GM18517 (cell line): ENCODE data around the gene C1orf216.
"Not testable (repeated sequence)": the region's sequence is repeated elsewhere in the genome, so short reads cannot be mapped to it uniquely, and the experiment has no call there.

Experiments used
- ATAC-seq: cut with Tn5 transposase; IDR thresholded peaks from one replicate; pipeline ENCODE4 v1.9.1; 2021; ENCODE audit warnings: mild to moderate bottlenecking, moderate library complexity; ENCODE audit not compliant: unreplicated experiment

The C1orf216 gene, protein sequence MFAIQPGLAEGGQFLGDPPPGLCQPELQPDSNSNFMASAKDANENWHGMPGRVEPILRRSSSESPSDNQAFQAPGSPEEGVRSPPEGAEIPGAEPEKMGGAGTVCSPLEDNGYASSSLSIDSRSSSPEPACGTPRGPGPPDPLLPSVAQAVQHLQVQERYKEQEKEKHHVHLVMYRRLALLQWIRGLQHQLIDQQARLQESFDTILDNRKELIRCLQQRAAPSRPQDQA

GRCh38 chr1:35718492-35719336 is at the start of gene C1orf216:
C1orf216 (minus strand) TSS chr1:35718884; CDS start chr1:35716321, 2,563 bp downstream.
- peak; percentile 65 for ATAC-seq

DNA sequence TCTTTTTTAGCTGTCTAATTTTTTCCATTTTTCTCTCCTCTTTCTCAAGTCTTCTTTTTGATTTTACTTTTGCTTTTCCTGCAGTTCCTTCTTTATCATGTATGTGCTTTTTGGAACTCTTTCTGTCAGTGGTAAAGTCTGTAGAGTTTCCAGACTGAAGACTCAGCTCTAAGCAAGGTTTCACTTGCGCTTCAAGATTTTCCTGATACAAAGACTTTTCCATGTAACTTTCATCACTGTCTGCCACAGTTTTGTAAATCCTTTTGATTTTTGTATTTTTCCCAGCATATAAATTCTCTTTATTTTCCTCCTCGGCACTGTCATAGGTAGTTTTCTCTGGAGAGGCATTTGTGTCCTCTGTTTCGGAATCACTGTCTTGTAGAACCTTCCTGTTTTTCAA is 45.6 kb upstream of the C1orf216 start:
- ATAC-seq = no peak

DNA sequence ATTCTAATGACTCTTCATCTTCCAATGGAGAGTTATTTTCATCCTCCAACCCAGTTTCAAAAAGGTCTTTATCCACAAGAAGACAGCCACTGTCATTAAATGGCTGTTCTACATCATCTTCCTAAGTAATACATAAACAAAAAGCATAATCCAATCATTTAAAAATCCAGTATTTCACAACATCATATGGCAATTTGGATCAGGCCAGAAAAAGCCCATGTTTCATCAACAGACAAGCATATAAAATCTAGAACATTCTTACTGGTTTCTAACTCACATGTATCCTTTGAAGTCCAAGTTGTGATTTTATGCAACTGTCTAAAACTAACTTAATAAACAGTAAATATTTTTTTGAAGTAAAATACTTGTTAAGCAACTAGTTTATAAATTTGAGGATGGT is 44.5 kb upstream of the C1orf216 start:
- no peak for ATAC-seq

DNA sequence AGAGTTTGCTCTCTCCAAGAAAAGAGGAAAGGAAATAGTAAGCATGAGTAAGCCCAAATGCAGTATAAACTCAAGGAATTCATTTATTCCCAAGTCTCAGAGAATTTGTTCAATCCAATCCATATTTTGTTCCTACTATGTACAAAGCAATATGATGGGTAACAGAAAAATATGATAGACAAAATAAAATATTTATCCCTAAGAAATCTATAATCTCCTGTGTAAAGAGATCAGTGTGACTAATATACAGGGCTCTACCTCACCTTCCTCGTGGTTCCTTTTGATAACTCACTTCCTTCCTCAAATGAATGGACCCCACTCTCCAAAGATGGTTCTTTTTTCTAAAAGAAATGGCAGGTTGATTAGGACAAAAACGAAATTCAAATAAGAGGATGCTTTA is 43.5 kb upstream of the C1orf216 start:
- ATAC-seq = no peak

DNA sequence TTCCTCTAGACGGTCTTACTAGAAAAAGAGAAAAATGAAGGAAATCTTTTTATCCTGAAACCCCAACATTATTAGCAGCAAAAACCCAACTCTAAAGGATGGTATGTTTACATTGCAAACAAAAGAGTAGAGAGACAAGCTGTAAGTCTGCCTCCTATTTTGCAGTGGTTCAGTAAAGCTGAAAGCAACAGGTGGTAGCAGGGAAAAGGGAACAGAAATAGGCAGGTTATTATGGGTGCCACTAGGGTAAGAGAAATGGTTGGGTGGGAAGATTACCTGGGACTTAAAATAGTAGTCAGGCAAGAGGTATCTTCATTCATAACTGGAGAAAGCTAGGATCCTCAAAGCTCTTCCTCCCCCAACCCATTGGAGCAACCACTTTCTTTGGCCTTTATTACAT is 37.4 kb upstream of the C1orf216 start:
- ATAC-seq = no peak

- ATAC-seq = no peak
These were observed 35.1 kb upstream of the C1orf216 start for GRCh38 chr1:35753626-35754260.

- no peak for ATAC-seq
These were observed 29.6 kb upstream of the C1orf216 start for GRCh38 chr1:35748326-35748725.

DNA sequence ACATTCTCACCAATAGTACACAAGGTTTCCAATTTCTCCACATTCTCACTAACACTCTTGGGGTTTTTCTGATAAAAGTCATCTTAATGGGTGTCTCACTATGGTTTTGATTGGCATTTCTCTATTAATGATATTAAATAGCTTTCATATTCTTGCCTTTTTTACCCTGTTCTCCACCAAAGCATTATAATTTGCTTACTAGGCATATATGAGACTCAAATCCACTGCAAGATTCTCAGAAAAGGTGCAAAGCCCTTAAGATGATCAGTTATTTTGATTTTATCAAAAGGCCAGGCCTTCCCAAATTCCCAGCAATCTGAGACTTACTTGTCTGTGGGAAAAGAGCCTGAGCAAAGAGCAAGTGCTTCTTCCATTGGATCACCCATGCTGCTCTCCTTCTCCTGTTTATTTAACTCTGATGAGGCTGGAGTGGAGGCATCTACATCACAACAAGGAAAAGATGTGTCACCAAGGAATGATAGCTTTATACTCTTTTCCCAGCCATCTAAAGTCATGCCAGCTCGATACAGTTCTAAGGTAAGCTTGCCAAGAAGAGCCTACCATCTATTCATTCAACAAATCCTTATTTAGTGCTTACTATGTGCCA is 26.5 kb upstream of the C1orf216 start:
- ATAC-seq = no peak

- no peak for ATAC-seq
These were observed 18.4 kb upstream of the C1orf216 start for GRCh38 chr1:35737120-35737519.

GRCh38 chr1:35727434-35728040 is 8.9 kb upstream of the C1orf216 start:
- ATAC-seq = no peak

GRCh38 chr1:35726450-35727433 is 8.1 kb upstream of the C1orf216 start:
- ATAC-seq = no peak

GRCh38 chr1:35725596-35725995 is 6.9 kb upstream of the C1orf216 start:
- no peak for ATAC-seq

DNA sequence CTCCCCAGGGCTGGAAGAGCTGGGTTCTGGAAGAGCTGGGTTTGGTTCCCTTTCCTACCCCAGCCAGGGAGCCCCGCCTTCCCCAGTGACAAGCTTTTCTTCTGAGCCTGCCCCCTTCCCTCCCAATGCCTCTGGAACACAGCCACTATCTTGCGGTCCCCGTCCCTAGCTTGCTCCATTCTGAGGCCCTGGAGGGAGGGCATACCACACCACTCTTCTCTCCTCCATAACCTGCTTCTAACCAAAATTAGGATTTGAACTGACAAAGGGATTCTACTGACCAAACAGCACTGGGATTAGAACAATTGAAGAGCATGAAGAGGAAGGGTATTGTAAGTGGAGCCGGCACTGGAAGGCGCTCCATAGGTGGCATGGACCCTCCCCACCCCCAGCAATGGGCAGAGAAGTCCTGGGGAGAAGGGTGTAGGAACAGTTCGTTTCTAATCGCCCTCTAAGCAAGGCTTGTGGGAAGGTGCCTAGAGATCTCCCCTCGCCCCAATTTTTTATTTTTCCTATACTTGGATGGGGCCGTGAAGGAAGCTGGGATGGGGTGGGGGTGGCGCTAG is 690 bp downstream of the C1orf216 start:
- ATAC-seq = no peak

DNA sequence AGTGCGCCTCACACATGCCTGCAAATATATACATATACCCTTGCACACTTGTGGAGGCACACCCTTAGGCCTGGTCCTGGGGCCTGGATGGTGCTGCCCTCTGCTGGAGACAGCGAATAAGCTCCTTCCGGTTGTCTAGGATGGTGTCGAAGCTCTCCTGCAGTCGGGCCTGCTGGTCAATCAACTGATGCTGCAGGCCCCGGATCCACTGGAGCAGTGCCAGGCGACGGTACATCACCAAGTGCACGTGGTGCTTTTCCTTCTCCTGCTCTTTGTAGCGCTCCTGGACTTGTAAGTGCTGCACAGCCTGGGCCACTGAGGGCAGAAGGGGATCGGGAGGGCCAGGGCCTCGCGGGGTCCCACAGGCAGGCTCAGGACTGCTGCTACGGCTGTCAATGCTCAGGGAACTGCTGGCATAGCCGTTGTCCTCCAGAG is 3.1 kb downstream of the C1orf216 start:
- no peak for ATAC-seq

DNA sequence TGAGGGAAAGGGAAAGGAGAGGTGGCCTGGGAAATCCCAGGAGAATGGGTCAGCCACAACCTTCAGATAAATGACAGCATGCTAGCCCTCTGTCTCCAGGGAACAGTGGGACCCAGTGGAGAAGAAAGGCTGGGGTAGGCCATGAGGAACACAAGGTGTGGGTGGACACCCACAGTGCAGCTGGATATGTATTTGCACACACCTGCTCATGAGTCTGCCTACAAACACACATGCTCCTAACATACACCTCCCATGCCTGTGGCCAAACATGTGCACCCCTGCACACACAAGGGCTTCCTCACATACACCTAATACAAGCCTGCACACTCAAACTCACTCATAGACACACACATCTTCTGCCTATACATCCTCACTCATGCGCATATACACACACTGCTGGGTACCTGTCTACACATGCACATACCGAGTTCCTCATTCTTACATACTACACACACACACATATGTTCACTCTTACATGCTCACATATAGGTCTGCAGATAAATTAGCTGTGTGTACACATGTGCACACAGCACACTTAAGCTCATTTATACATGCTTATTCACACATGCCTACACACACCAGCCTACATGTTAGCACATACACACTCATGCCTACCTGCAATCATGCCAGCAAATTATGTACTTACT is 3.6 kb downstream of the C1orf216 start:
- ATAC-seq = no peak

- not testable (repeated sequence) for ATAC-seq
These were observed 7.6 kb downstream of the C1orf216 start for GRCh38 chr1:35711098-35711497.

DNA sequence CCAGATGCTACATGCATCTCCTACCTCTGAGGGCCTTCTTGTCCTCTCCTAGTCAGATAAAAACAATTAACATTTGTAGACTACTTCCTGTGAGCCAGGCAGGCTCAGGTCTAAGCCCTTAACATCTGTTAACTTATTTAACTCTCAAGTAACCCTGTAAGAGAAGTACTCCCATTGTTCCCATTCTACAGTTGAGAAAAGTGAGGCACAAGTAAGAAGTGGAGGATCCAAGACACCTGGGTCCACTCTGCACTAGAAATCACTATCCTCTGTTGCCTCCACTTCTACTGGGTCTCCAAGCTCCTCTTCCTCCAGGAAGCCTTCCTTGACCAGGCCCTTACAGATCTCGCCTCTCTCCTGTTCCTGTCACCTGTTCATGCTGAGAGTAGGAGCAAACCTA is 9.7 kb downstream of the C1orf216 start:
- ATAC-seq = no peak

- no peak for ATAC-seq
These were observed 10.2 kb downstream of the C1orf216 start for GRCh38 chr1:35708441-35708921.
